ENCODE results near the gene FBXO8.

The FBXO8 gene

GRCh38 chr4:174198396-174198795, 85.1 kb downstream of the FBXO8 start:
- no peaks in the 10 kb centered on the region for H3K9me3 ChIP-seq
- intact Hi-C loops (cut with DNase I; ENCODE audit: low total_unique reads) = no loop called here
- DNase-seq = no peak
- peaks cover 0 to 5% of the 10 kb centered on the region in 2 donors for H3K27me3 ChIP-seq
- H3K36me3 ChIP-seq = no peaks in the 10 kb centered on the region
- TF ChIP-seq, protein P1, sequence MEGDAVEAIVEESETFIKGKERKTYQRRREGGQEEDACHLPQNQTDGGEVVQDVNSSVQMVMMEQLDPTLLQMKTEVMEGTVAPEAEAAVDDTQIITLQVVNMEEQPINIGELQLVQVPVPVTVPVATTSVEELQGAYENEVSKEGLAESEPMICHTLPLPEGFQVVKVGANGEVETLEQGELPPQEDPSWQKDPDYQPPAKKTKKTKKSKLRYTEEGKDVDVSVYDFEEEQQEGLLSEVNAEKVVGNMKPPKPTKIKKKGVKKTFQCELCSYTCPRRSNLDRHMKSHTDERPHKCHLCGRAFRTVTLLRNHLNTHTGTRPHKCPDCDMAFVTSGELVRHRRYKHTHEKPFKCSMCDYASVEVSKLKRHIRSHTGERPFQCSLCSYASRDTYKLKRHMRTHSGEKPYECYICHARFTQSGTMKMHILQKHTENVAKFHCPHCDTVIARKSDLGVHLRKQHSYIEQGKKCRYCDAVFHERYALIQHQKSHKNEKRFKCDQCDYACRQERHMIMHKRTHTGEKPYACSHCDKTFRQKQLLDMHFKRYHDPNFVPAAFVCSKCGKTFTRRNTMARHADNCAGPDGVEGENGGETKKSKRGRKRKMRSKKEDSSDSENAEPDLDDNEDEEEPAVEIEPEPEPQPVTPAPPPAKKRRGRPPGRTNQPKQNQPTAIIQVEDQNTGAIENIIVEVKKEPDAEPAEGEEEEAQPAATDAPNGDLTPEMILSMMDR (IDR thresholded peaks at IDR 0.05) = no peak
- H3K4me3 ChIP-seq = no peak overlapping the region
- H3K27ac ChIP-seq = no peak overlapping the region
- H3K4me1 ChIP-seq = peaks cover 0 to 5% (median 0%) of the 10 kb centered on the region in 4 donors

DNA sequence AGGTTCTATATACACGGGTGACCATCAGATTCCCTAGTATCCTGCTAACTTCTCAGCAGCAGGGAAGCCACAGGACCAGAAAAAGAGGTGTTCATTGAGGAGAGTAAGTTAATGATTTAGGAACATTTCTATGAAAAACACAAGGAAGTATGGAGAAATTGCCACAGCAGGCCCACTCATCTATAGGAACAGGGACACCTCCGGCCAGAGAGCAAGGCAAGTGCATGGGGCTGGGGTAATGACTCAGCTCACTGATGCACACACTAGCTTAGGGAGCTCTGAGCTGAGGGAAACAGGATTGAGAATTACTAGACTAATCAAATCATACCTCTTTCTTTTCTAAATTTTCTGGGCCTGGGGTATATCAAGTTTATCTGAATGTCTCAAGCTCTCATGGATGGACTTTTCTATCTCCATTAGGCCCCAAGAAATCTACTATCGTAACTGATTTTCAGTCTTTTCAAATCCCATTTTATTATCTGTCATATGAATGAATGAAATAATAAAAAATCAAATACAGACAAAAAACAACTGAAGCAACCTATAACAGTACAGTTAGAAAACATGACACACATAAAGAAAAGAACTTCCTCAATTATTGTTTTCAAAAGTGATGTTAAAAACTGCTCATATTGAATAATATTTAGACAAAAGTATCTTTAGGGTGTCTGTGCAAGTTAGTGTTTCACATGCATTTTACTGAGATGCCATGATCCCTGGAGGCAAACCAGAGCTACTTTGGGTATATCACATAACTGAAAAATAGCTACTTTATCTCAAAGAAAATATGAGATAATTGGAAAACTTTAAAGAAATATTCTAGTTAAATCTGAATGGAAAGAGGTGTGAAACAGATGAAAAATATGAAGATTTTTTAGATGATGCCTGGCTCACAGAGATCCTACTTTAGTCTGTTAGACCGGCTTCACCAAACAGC, 89.8 kb downstream of the FBXO8 start:
- Histone ChIP-seq H3K27me3 (no peaks in the 10 kb centered on the region), H3K9me3 (no peaks in the 10 kb centered on the region), H3K4me1 (no peaks in the 10 kb centered on the region), H3K27ac (no peak overlapping the region), H3K4me3 (no peak overlapping the region), H3K36me3 (no peaks in the 10 kb centered on the region)
- DNase-seq = no peak
- TF ChIP-seq, protein P1 (IDR thresholded peaks at IDR 0.05) = no peak
- intact Hi-C loops (cut with DNase I; ENCODE audit: low total_unique reads) = no loop called here

DNA sequence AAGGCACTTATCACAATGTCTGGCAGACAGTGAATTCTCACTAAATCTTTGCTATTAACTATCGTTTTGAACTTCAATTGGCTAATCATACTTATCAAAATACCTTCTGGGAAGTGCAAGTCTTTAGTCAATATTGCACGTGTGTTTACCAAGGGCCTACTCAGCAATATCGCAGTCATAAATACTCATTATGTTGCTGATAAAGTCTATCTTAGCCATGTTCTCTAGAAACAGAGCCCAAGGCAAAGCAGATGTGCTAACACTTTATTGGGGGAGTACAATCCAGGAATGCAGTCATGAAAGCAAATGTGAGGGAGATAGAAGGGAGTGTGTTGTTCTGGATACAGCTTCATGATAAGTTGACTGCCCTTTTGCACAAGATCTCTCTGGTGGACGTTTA, 90.5 kb downstream of the FBXO8 start:
- H3K36me3 ChIP-seq = no peaks in the 10 kb centered on the region
- H3K9me3 ChIP-seq = no peaks in the 10 kb centered on the region
- TF ChIP-seq, protein P1 (IDR thresholded peaks at IDR 0.05) = no peak
- no peak for DNase-seq
- no peaks in the 10 kb centered on the region for H3K27me3 ChIP-seq
- H3K27ac ChIP-seq = no peak overlapping the region
- no peaks in the 10 kb centered on the region for H3K4me1 ChIP-seq
- no peak overlapping the region for H3K4me3 ChIP-seq
- intact Hi-C loops (cut with DNase I; ENCODE audit: low total_unique reads) = no loop called here

DNA sequence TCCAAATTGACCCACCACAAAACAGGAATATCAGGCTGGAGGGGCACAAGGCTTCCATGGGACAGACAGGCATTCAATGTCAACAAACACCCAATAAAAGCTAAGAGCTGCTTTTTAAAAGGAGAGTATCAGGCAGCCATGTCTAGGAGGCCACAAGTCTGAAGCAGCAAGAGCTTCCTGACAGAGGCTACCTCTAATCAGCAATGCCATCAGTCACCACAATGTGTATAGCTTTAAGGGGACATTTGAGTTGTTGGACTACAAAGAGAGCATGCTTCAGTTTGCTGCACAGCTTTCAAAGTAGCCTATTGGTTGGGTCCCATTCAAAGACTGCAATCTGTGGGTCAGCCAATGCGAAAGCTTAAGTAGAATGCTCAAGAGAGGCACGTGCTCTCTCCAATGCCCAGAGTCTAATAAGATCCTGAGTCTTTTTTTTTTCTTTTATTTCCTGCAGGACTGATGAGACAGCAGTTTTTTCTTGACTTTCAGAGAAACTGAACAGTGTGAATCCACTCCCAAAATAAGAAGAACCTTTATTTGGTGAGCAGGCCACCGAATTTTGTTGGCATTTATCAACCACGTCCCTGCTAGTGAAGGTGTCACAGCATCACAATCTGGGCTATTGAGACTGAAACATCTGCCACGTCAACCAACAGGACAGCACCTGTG, 92.5 kb downstream of the FBXO8 start:
- H3K27ac ChIP-seq = no peak overlapping the region
- H3K36me3 ChIP-seq = no peaks in the 10 kb centered on the region
- H3K4me1 ChIP-seq = no peaks in the 10 kb centered on the region
- H3K4me3 ChIP-seq = no peak overlapping the region
- TF ChIP-seq, protein P1 (IDR thresholded peaks at IDR 0.05) = no peak
- no peak for DNase-seq
- no peaks in the 10 kb centered on the region for H3K27me3 ChIP-seq
- intact Hi-C loops (cut with DNase I; ENCODE audit: low total_unique reads) = no loop called here
- H3K9me3 ChIP-seq = no peaks in the 10 kb centered on the region

DNA sequence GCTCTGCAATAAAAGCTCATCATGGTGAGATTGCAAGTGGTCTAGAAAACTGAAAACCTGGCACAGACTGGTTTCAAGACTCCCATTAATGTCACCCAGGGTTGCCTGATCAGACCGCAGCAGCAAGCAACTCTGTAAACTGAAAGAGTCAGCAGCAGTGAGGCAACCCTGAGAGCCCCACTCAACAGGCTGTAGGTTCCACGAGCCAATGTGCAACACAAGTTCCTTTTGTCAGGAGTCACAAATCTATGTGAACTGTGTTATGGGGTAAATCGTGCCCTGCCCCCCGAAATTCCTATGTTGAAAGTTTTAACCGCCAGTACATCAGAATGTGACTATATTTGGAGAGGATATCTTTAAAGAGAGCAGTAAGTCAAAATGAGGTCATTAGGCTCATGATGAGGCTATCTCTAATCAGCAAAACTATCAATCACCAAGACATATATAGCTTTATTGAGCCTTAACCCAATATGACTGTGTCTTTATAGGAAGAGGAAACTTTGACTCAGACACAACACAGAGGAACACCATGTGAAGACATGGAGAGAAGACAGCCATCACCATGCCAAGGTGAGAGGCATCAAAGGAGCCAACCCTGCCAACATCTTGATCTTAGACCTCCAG, 94.0 kb downstream of the FBXO8 start:
- Histone ChIP-seq H3K27me3 (no peaks in the 10 kb centered on the region), H3K36me3 (no peaks in the 10 kb centered on the region), H3K9me3 (no peaks in the 10 kb centered on the region), H3K27ac (no peak overlapping the region), H3K4me1 (no peaks in the 10 kb centered on the region), H3K4me3 (no peak overlapping the region)
- TF ChIP-seq, protein P1 (IDR thresholded peaks at IDR 0.05) = no peak
- intact Hi-C loops (cut with DNase I; ENCODE audit: low total_unique reads) = no loop called here
- no peak for DNase-seq

Data from tibial artery (tissue), 4 donors.